CD14-positive monocyte (primary cell): ENCODE measurements around the gene LRIT1. TPM values are rescaled to one million over a fixed set of nuclear protein-coding genes. Genes with fewer than 3 reads are reported as not detected.

Experiments
- DNase-seq, 3 donors: peaks; one replicate each; pipeline ENCODE4 v3.0.0-alpha.2; 2011 to 2022
- H2AFZ ChIP-seq: 2 replicates; pipeline ENCODE4 v1.6.0; 2012; ENCODE audit warnings: mild to moderate bottlenecking, low read depth, low read length, inconsistent platforms; ENCODE audit not compliant: insufficient read depth, poor library complexity, severe bottlenecking
- H3K27ac ChIP-seq, 2 donors: 1 replicate in 1 of 2; 2 replicates in 1 of 2; pipeline ENCODE4 v1.5.1; 2012 to 2013; ENCODE audit warnings: low read length in 2 of 2, control low read depth in 1 of 2, inconsistent platforms in 1 of 2, low read depth in 1 of 2, mild to moderate bottlenecking in 1 of 2
- H3K27me3 ChIP-seq, 2 donors: one replicate each; pipeline versions ENCODE4 v1.6.0 to v1.6.1; 2011 to 2013; ENCODE audit warnings: low read length in 2 of 2; ENCODE audit not compliant: control insufficient read depth in 2 of 2, insufficient read depth in 2 of 2
- H3K36me3 ChIP-seq, 2 donors: replicated peaks in 1 of 2; 1 replicate in 1 of 2; 2 replicates in 1 of 2; pipeline versions ENCODE4 v1.5.1 to v1.6.1; 2012 to 2013; ENCODE audit warnings: low read length in 2 of 2, control low read depth in 1 of 2, inconsistent platforms in 1 of 2, mild to moderate bottlenecking in 1 of 2; ENCODE audit not compliant: insufficient read depth in 2 of 2, control insufficient read depth in 1 of 2
- H3K4me1 ChIP-seq, 2 donors: 1 replicate in 1 of 2; 2 replicates in 1 of 2; pipeline versions ENCODE4 v1.5.1 to v1.6.1; 2012 to 2013; ENCODE audit warnings: low read length in 2 of 2, control low read depth in 1 of 2, inconsistent platforms in 1 of 2, mild to moderate bottlenecking in 1 of 2, moderate library complexity in 1 of 2; ENCODE audit not compliant: insufficient read depth in 2 of 2, control insufficient read depth in 1 of 2
- H3K4me2 ChIP-seq: replicated peaks from 2 replicates; pipeline ENCODE3; 2012; ENCODE audit warnings: low read length, moderate library complexity, mild to moderate bottlenecking; ENCODE audit not compliant: poor library complexity, severe bottlenecking; ENCODE audit errors: extremely low read depth
- H3K4me3 ChIP-seq, 3 experiments: fragments of 200-600 bp in 1 of 3; sonication (generic) in 1 of 3; replicated peaks in 1 of 3; 1 replicate in 2 of 3; 2 replicates in 1 of 3; pipeline ENCODE4 v1.5.1; 2011 to 2013; ENCODE audit warnings: low read length in 3 of 3, mild to moderate bottlenecking in 3 of 3, control low read depth in 2 of 3, low read depth in 2 of 3, inconsistent platforms in 1 of 3, moderate library complexity in 1 of 3
- H3K79me2 ChIP-seq: 2 replicates; pipeline ENCODE4 v1.6.0; 2012; ENCODE audit warnings: mild to moderate bottlenecking, control low read depth, inconsistent platforms, low read length, moderate library complexity; ENCODE audit not compliant: insufficient read depth
- H3K9ac ChIP-seq: 2 replicates; pipeline ENCODE4 v1.6.0; 2017; ENCODE audit warnings: low read length, mild to moderate bottlenecking; ENCODE audit not compliant: insufficient read depth, poor library complexity, severe bottlenecking
- H3K9me3 ChIP-seq, 2 donors: replicated peaks in 1 of 2; 1 replicate in 1 of 2; 2 replicates in 1 of 2; pipeline versions ENCODE4 v1.5.1 to v1.6.1; 2012 to 2013; ENCODE audit warnings: low read length in 2 of 2, control low read depth in 1 of 2; ENCODE audit not compliant: control insufficient read depth in 1 of 2, insufficient read depth in 1 of 2
- H4K20me1 ChIP-seq: 2 replicates; pipeline ENCODE4 v1.6.0; 2012; ENCODE audit warnings: mild to moderate bottlenecking, low read length, control low read depth, moderate library complexity; ENCODE audit not compliant: insufficient read depth
- H3K27ac Mint-ChIP-seq, 7 donors: one replicate each; pipeline ENCODE4 v1.8.0; 2020; ENCODE audit warnings: mild to moderate bottlenecking in 7 of 7, mixed read lengths in 7 of 7, moderate library complexity in 6 of 7, inconsistent platforms in 2 of 7
- H3K27me3 Mint-ChIP-seq, 3 donors: one replicate each; pipeline ENCODE4 v1.8.0; 2021 to 2022; ENCODE audit warnings: low read depth in 3 of 3, mild to moderate bottlenecking in 3 of 3, mixed read lengths in 3 of 3, moderate library complexity in 3 of 3, inconsistent platforms in 1 of 3
- H3K36me3 Mint-ChIP-seq, 2 donors: one replicate each; pipeline ENCODE4 v1.8.0; 2020; ENCODE audit warnings: mixed read lengths in 2 of 2, inconsistent platforms in 1 of 2, mild to moderate bottlenecking in 1 of 2
- H3K4me1 Mint-ChIP-seq: one replicate; pipeline ENCODE4 v1.8.0; 2020; ENCODE audit warnings: mild to moderate bottlenecking, mixed read lengths
- H3K4me3 Mint-ChIP-seq, 2 donors: one replicate each; pipeline ENCODE4 v1.8.0; 2020; ENCODE audit warnings: mild to moderate bottlenecking in 2 of 2, mixed read lengths in 2 of 2, moderate library complexity in 1 of 2
- H3K9me3 Mint-ChIP-seq, 7 donors: one replicate each; pipeline ENCODE4 v1.8.0; 2020 to 2022; ENCODE audit warnings: mixed read lengths in 7 of 7, mild to moderate bottlenecking in 6 of 7, moderate library complexity in 6 of 7, inconsistent platforms in 2 of 7
- CTCF ChIP-seq: fragments of 200-600 bp; IDR thresholded peaks from one replicate; pipeline ENCODE4 v1.8.0; 2022; ENCODE audit warnings: antibody characterized with exemption, mild to moderate bottlenecking
- WGBS: methylation state at CpG from one replicate; pipeline ENCODE4 v1.1.5; 2013; ENCODE audit warnings: missing lambda C conversion rate; ENCODE audit not compliant: insufficient coverage; 5-methylcytosine and 5-hydroxymethylcytosine counted together
- intact Hi-C, 2 donors: fragments of 100-400 bp; cut with micrococcal nuclease; formaldehyde crosslinking; loops; one replicate each; pipeline versions ENCODE4 v1.15.0 to v1.15.1; 2023
- polyA plus RNA-seq, 3 donors: library from polyadenylated mRNA; depleted of rRNA in 1 of 3; unstranded in 2 of 3; stranded (reverse) in 1 of 3; fragments of 300-500 nt in 2 of 3; fragments of >200 nt in 1 of 3; fragmentation: Illumina TruSeq in 2 of 3; gene quantifications; 1 replicate in 2 of 3; 2 replicates in 1 of 3; pipeline ENCODE4 v1.2.3, GENCODE V29; 2012 to 2021

The LRIT1 gene
- polyA plus RNA-seq, 3 donors: not detected

- no peak for TF ChIP-seq CTCF
- Histone ChIP-seq H3K79me2 (no peaks in the 10 kb centered on the region), H4K20me1 (no peaks in the 10 kb centered on the region), H3K27me3 (no peaks in the 10 kb centered on the region), H3K9me3 (no peaks in the 10 kb centered on the region), H3K9ac (no peak overlapping the region), H3K27ac (no peak overlapping the region), H2AFZ (no peak overlapping the region), H3K4me2 (no peak overlapping the region), H3K4me3 (no peak overlapping the region), H3K36me3 (no peaks in the 10 kb centered on the region), H3K4me1 (no peaks in the 10 kb centered on the region)
- H3K27ac Mint-ChIP-seq: peak overlapping the region in 1 of 7 donors; percentile 76
- WGBS: 84% methylated on average over 14 of the region's 15 CpGs
- peaks cover 6% of the 10 kb centered on the region for H3K4me1 Mint-ChIP-seq
- H3K27me3 Mint-ChIP-seq: peaks cover 0 to 13% (median 4%) of the 10 kb centered on the region in 3 donors
- DNase-seq: no peak
- peak overlapping the region in 1 of 2 donors; percentile 8 for H3K4me3 Mint-ChIP-seq
- peaks cover 0 to 1% (median 0%) of the 10 kb centered on the region in 7 donors for H3K9me3 Mint-ChIP-seq
- no peaks in the 10 kb centered on the region for H3K36me3 Mint-ChIP-seq
- intact Hi-C loops: no loop called here
These were observed 16.1 kb upstream of the LRIT1 start for GRCh38 chr10:84257343-84258020.

- 54% methylated on average over 30 of the region's 35 CpGs for WGBS
- no peaks in the 10 kb centered on the region for H4K20me1 ChIP-seq
- Mint-ChIP-seq H3K27me3 (peaks cover 0 to 18% (median 4%) of the 10 kb centered on the region in 3 donors), H3K27ac (peak overlapping the region in 1 of 7 donors; percentile 76), H3K36me3 (no peaks in the 10 kb centered on the region), H3K4me3 (peak overlapping the region in 1 of 2 donors; percentile 8), H3K4me1 (peaks cover 6% of the 10 kb centered on the region), H3K9me3 (peaks cover 0 to 2% (median 0%) of the 10 kb centered on the region in 7 donors)
- H3K27ac ChIP-seq: no peak overlapping the region
- intact Hi-C loops: no loop called here
- DNase-seq: no peak
- no peak overlapping the region for H3K9ac ChIP-seq
- H3K9me3 ChIP-seq: no peaks in the 10 kb centered on the region
- H3K4me1 ChIP-seq: no peaks in the 10 kb centered on the region
- no peak overlapping the region for H3K4me3 ChIP-seq
- no peaks in the 10 kb centered on the region for H3K36me3 ChIP-seq
- no peaks in the 10 kb centered on the region for H3K79me2 ChIP-seq
- no peaks in the 10 kb centered on the region for H3K27me3 ChIP-seq
- no peak overlapping the region for H3K4me2 ChIP-seq
- H2AFZ ChIP-seq: no peak overlapping the region
- TF ChIP-seq CTCF: peak; percentile 52
These were observed 15.4 kb upstream of the LRIT1 start for GRCh38 chr10:84256510-84257342.
